SK-N-SH (cell line): Measurements from ENCODE around the gene CASP5.

Experiments
- CTCF ChIP-seq: fragments of 200-600 bp; sonication (generic); IDR thresholded peaks from 2 replicates; pipeline ENCODE4 v1.6.1; 2017; ENCODE audit warnings: antibody characterized with exemption, mild to moderate bottlenecking, moderate library complexity
- SIN3A ChIP-seq: IDR thresholded peaks from 2 replicates; pipeline ENCODE4 v1.6.1; 2012; ENCODE audit warnings: low read depth, mild to moderate bottlenecking, low read length, moderate library complexity, borderline replicate concordance

DNA sequence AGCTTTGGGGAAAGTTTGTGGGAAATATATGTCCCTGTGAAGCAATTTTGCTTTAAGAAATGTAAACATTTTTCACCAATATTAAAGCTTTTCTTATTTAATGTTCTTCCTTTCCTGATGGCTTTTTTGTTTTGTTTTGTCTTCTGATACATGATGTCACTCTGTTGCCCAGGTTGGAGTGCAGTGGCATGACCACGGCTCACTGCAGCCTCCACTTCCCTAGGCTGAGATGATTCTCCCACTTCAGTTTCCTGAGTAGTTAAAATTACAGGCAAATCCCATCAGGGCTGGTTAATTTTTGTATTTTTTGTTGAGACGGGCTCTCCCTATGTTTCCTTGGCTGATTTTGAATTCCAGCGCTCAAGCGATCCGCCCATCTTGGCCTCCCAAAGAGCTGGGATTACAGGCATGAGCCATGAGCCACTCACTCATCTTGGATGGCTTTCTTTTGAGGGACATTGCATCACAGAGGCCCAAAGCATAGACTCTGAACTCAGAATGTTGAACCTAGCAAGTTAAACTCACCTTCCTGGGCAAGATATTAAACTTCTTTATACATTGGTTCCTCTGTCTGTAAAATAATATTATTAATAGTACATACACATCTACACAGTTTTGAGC is 22.8 kb upstream of the CASP5 start:
- TF ChIP-seq CTCF: no peak
- no peak for TF ChIP-seq SIN3A
